ENCODE data around the gene SRGAP2C.
"Not testable (repeated sequence)": the region's sequence is repeated elsewhere in the genome, so short reads cannot be mapped to it uniquely, and the experiment has no call there.

The SRGAP2C gene

DNA sequence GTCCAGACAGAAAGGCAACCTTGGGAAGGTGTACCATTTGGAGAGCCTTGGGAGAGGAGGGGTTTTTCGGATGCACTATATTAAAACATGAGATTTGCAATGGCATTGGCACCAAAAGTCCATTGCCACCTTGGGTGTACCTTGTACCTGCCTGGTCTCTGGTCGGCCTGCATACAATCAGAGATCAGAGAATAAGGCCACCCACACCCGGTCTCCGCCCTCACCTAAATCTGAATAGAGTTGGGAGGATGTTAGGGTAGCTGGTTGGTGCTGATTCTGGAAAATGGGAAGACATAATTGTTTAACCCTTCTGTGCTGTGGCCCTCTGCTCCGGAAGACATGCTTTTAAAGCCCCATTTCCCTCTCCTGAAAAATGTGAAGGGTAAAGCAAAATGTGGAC, 3.1 kb downstream of the SRGAP2C start:
- not testable (repeated sequence) for DNase-seq

DNA sequence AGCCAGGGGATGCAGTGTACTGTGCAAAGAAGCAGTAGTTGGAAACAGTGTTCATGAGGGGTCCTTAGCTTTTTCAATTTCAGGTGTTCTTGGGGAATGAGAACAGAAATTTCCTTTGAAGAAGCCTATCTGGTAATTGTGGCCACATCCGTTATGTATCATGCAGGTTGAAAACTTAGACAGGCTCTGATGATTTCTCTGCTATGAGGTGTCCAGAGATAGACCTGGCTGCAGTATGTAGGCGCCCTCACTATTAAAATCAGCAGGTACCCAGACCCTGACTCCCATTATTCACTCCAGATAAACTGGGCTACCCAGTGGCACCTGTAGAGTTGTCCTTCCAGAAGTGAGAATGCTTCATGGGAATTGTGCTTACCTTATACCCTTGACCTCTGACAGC, 7.7 kb downstream of the SRGAP2C start:
- not testable (repeated sequence) for DNase-seq

DNA sequence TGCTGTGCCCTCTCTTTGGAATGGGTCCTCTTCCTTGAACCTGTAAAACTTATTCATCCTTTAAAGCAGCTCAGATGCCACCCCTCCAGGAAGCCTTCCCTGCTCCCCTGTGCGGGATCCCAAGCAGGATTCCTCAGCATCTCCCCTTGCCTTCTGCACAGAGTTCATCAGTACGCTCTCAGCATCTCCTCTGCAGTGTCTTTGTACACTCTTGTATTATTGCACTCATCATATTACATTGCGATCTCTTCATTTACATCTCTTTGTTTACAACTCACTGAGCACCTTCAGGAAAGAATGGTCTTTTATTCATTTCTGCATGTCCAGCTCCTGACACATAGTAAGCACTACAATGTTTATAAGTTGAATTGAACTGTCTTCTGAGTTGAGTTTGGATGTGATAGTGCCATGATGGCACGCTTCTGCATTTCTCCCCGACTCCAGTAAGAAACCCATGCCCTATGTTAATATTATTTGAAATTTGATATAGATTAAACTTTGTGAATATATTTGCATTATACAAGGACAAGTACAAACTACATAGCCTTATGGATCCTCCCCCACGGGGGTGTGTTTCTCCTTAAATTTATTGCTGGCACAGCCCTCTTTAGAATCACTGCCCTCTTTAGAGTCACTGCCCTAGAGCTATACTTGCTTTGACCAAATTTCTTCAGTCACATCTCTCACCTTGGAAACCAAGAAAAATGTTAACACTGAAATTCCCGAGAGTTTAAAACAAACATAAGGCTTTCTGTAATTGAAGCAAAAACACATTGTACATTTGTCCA, 12.5 kb downstream of the SRGAP2C start:
- not testable (repeated sequence) for DNase-seq

DNA sequence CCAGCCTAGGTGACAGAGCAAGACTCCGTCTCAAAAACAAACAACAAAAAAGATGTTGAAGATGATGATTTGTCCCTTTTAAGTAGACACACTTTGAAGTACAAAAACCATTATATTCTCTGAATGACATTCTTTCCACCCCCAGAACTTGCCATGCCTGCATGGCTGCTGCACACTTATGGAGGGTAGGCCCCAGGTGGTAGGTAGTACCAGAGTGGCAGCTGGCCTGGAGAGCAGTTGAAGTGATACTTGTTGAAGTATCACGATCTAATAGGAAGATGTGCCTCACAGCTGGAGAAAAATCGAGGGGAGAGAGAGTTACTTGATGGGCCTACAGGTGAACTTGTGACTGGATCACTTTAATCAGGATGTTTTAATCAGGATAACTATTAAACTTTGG, 15.0 kb downstream of the SRGAP2C start:
- DNase-seq = not testable (repeated sequence)

DNA sequence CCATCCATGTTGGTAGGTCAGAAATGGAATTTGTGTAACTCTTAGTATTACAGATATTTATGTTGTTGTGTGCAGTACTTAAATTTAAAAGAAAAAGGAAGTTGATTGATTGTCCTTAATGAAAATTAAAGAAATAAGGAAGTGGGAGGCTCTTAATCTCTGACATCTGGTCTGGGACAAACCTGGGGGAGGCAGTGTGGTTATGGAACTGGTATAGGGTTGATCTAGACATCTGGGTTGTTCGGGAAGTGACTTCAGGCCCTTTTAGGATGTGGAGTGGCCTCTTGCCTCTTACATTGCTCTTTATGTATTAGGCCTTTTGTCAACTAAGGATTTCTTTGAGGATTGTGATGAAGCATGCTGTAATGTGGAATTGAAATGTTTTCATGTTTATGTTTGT, 15.5 kb downstream of the SRGAP2C start:
- DNase-seq = not testable (repeated sequence)

DNA sequence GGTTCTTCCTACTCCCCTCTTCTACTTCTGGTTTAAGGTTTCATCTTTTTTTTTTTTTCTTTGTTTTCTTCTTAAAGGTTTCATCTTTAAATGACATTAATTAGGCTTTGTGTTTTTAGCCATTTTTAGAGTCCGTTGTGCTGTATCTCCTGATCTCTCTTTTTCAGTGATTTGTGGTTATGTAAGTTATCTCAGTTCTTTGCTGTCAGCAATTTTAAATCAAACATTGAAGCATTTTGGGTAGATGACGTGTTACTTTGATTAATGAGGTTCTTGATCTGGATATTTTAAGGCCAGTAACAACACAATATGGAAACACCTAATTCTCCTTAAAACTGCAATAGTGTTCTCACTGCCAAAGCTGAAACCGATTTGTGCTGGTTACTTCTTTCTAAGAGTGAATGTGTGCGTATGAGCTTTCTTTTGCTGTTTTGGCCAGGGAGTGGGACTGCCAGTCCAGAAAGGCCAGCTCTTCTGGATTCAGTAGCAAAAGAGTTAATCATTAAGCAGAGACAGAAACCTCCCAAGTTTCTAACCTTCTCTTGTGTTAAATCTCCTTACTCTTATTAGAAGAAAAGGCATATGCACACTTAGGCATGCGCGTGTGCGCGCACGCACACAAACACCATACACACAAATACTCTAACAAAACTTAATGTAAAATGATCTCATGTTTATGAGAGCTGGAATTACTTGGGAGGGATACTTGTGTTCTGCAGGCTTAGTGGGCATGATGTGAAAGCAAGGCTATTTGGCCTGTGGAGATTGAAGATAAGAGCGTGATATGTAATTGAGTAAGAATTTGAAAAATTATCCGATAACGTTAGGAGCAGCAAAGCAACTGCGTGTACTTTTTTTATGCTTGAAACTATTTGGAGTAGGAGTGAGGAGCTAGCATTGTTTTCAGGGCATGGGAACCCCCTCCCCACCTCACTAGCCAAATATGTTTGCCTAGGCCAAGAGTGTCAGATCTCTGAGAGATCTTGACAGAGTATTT, 16.5 kb downstream of the SRGAP2C start:
- not testable (repeated sequence) for DNase-seq

DNA sequence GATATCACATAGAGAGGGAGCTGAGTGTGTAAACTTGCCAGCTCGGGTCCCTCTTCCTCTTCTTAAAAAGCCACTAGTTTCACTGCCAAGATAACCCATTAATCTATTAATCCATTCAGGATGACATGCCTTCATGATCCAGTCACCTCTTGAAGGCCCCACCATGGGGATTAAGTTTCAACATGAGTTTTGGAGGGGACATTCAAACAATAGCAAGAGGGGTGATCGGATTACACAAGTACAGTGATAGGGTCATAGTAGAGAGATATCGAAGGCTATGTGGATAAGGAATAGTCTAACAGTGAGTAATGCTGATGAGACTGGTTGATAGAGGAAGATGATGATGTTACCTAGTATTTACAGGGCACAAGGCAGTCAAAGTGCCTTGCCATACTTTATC, 18.2 kb downstream of the SRGAP2C start:
- DNase-seq = not testable (repeated sequence)

DNA sequence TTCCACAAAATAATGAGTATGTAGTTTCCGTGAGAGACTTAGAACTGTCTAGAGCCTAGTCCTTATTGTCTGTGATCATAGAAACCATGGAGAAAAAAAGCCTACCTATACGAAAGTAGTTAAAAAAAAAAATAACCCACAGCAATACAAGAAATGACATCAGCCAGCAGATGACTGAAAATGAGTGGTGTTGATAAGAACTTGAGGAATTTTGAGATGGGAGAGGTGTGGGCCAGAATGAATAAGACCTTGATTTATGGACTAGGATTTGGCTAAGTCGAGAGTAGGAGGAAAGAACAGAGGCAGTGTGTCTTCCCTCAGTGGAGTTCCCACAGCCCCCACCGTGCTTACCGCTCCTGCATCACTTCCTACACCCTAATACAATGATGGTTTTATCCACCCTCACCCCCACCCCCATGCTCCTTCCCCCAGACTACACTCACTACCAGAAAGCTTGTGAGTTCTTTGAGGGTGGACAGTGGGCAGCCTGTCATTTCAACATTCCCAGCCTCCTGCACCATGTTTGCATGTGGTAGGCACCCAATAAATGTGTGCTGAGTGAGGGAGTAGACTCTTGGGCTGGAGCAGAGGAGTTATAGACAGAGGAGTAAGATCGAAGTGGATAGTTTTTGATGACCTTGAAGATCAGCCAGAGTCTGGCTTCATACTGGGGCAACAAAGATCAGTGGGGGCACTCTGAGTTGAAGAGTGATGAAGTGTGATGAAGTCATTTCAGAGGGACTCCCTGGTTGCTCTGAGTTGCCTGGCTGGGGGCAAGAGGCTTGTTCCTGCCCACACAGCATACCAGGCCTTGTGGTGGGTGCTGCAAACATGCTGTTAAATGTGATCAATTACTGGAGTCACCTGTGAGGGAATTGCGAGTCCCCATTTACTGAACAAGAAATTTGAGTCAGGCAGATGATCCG, 21.3 kb downstream of the SRGAP2C start:
- DNase-seq = not testable (repeated sequence)

DNA sequence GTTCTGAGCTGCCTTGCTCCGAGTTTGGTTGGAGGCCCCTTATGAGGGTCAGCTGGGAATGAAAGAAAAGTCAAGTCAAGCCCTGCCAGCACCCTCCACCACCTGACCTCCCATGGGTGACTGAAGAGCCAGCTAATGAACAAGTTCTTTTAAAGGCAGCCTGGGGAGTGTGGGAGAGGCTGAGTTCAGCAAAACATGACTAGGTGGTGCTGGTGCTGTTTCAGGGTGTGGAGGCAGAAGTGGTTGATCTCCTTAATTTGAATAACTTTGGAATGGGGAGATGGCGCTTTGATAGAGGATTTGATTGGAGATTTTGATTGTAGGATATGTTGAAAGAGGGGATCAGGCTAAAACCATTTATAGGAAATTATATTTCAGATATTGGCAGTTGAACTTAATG, 22.6 kb downstream of the SRGAP2C start:
- not testable (repeated sequence) for DNase-seq

DNA sequence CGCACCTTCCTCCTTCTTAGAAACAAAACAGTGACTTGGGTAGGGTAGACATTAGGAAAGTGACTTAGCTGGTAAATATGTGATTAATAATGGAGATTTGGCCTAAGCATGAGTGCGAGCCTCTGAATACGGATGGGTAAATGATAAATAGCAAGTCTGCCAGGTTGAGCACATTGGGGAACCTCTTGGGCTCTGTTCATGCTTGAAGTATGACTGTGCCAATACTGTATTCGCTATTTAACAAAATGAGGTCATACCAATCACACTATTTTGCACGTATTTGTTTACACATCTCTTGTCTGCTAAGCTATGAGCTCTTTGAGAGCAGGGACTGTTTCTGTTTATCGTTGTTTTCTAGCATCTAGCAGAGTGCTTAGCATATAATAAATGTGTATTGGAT, 23.6 kb downstream of the SRGAP2C start:
- DNase-seq = not testable (repeated sequence)

DNA sequence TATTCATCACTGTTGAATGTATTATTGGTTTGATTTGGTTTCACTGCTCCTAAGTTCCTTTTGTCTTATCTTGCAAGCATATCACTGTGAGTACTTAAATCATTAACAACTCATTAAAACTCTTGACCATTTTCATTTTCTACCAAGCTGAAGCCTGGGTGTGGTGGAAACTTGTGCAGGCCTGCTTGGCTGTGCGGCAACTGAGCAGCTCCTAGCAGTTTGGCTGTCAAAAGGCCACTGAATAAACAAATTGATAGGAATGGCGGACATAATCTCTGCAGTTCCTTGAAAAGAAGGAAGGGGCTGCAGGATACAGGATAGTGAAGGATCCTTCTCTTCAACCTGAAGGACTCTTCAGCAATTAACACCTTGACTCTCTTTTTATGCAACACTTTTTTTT, 26.0 kb downstream of the SRGAP2C start:
- not testable (repeated sequence) for DNase-seq

DNA sequence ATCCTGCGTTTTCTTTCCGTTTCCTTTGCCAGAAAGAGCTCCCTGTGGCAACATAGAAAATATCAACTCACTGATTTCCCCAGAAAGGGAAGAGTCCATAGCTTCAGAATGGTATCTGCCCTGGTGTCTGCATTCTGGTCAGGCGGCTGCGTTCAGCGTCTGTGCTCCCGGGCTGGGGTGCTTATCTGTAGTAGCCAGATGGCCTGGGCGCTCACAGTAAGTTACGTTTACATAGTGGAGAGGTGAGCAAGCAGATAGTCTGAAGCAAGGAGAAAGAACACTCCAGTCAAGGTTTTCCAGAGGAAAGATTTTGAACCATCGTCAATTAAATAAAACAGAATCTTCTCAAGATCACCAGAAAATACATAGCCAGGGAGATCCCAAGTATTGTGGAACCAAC, 28.7 kb downstream of the SRGAP2C start:
- DNase-seq = not testable (repeated sequence)

DNA sequence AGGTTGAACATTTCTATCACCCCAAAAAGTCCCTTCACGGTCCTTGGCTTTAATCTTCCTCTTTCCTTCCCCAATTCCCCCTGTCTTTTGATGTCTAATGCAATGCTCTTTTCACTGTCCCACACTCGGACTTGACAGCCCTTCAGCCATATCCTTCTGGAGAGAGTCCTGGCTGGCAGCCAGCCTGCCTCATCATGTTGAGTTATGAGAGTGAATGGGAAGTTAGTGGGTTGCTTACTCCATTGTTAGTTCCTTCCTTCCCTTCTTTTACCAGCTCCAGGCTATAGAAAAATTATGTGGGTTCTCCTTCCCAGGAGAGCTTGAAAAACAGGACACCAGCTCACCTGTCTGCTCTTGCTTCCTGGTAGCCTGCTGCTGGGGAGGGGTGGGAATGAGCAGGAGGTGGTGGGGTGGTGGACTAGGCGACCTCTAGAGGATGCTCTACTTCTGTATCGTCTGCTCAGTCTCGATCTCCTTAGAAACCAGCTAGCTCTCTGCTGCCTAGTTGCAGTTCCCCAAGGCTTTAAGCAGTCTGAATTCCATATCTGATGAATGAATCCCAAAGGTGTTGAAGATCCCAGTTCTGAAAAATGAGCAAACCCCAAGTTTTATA, 29.9 kb downstream of the SRGAP2C start:
- not testable (repeated sequence) for DNase-seq

DNA sequence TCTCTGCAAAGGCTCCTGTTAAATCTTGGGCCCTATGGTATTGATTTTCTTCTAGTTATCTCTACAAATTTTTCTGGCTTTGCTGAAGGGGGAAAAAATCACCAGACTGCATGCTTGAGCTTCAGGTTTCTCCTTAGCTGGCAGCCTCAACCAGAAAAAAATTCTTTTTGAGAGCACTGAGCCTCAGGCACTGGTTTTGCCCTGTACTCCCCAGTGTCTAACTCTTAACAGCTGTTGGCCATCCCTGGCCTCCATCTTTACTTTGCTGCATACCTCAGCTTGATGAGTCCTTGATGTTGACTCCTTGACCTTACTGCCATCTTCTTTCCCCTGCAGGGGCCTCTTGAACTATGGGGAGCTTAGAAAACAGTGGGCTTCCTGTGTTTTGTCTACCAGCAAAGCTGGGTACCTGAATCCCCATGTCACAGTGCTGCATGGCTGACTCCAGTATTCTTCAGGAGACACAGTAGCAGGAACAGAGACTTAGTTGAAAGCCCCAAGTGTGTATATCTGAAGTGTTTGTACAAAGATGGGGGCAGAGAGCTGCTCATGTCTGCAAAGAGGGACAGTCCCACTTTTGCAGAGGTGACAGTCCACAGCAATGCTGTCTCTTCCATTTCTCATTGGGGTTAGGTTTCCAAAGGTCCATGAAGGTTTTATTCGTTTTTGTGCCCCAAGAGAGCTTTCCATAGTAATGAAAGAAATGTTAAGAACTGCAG, 31.1 kb downstream of the SRGAP2C start:
- not testable (repeated sequence) for DNase-seq

DNA sequence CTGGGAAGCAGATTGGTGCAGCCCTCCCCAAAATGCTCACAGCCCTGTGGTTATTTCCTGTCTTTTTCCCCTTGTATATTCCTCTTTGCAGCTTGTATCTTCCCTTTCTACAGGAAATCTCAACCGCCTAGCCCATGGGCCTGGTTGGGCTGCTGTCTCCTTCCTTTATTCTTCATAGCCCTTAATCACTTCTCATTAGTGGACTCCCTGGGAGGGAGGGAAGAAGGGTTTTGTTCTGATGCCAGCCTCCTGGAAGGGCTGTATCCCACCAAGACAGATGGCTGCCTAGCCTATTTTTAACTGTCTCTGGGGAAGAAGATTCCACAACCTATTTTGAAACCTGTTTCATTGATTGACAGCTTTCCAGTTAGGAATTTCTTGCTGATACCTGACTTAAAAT, 31.9 kb downstream of the SRGAP2C start:
- DNase-seq = not testable (repeated sequence)

DNA sequence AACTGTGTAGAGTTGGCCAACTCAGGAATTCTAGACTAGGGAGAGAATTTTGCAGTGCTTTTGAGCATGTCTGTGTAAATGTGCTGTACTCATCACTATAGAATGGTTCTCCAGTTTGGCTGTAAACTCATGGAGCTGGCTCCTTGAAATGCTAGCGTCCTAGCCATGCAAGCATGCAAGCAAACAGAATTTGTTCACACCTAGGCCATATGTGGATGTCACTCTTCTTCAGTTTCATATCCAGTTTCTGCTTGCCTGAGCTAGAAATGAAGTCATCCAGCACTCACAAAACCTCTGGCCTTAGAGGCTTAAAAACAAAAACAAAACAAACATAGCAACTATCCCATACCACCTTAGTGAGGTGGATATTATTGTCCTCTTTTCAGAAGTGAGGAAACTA, 37.0 kb downstream of the SRGAP2C start:
- not testable (repeated sequence) for DNase-seq

DNA sequence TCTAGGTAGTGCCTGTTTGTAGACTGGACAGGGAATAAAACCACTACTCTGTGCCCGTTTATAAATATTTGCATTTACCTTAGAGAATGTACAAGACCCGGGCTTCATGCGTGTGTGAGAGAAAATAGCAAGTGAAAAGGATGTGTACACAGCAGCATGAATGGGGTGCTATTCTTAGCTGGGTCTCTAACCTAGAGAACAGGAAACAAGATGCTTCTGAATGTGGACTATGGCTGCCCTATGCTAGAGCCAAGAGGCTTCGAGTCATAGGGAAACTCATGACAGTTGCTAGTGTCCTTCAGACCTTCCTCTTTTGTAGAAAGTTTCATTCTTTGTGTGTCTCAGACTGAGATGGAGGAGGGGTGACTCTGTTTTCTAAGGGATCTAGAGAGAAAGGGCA, 39.9 kb downstream of the SRGAP2C start:
- DNase-seq = not testable (repeated sequence)

DNA sequence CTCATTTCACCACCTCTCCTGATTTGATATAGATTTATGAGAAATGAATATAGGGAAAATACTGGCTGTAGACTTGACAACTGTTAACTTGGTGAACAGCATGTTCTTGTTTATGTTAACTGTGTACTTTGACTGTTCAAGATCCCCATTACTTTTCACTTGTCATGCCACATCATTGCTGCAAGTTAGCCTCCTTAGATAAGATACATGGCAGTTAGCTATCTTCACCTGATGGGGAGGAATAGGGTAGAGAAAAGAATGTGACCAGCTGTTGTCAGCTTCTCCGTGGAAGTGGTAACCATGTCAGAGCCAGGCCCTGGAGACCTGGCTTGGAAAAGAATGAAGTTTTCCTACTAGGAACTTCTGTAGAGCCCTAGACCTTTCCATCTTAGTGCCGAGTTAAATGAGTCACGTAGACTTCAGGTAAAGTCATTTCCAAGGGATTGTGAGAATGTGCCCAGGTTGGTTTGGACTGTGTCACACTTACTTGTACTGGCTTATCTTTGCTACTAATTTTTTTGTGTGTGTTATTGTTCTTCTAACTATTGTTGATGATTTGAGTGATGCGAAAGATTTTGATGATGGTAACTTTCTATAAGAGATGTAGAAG, 41.6 kb downstream of the SRGAP2C start:
- not testable (repeated sequence) for DNase-seq

DNA sequence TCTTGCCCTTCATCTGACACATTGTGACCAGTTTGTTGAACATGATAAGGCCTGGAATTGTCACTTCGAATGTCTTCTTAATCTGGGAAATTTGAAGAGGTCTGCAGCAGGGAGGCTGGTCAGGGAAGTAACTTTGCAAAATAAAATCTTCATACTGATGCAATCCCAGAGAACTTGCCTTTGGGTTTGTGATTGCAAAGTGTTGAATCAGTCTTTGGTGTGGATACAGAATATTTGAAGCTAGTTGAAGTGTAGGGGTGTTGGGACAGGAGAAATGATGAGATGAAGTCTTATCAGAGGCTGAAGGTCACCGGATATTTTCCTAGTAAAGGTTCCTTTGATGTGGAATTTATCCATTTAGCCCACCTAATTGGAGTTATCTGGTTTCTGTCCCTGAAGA, 42.1 kb downstream of the SRGAP2C start:
- DNase-seq = not testable (repeated sequence)

DNA sequence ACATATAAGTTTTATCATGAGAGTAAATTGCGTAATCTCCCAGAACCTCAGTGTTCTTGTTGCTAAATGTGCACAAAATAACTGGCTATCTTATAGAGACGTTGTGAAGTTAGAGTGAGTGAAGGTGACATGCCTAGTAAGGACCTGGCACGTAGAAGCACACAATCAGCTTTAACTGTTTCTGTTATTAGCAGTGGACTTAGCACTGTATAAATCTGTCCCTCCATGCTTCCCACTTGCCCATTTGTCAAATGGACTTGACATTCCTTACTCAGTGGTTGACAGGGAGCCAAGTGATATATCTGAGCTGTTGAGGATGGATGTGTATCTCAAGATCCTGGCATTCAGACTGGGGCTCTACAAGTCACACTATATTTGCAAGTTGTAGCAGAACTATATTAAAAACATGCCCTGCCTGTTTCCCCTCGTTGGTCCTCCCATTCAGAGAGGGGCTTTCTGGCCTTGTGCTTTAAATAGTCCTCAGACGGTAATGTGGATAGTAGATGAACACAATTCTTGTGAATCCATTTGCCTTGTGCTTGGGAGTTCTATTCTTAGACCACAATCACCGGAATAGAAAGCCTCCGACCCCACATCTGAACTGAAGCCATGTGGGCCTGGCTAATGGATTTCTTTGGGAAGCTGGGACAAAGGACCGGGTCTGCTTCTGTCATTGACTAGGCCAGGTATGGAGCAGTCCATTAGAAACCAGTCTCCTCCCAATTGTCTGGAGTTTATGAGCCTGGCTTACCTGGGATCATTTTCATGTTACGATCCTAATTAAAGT, 43.0 kb downstream of the SRGAP2C start:
- DNase-seq = not testable (repeated sequence)

All from CD4-positive, alpha-beta T cell treated with Interleukin-12 subunit alpha and Interleukin-12 subunit beta, for 1 hour (primary cell).